Left ventricle myocardium superior (tissue), 1 donor: Measurements from ENCODE around the gene PPP1R9A. TPM values are rescaled to one million over a fixed set of nuclear protein-coding genes. Genes with fewer than 3 reads are reported as not detected.

Experiments
- ATAC-seq: fragments of 200-7000 bp; cut with Tn5 transposase; one replicate; pipeline ENCODE4 v1.9.1; 2020; ENCODE audit warnings: mild to moderate bottlenecking, moderate library complexity
- DNase-seq: peaks from one replicate; pipeline ENCODE4 v3.0.0-alpha.2; 2020
- intact Hi-C: fragments of 100-400 bp; cut with micrococcal nuclease; formaldehyde crosslinking; loops from one replicate; pipeline ENCODE4 v1.11.0; 2022
- total RNA-seq: library from RNA; stranded (reverse); fragmentation: NEBNext Ultra II Directional; extraction: Animal tissue kit (Norgen Biotek cat#: 25700); gene quantifications from one replicate; pipeline ENCODE4 v1.2.1, GENCODE V29; 2021
- donor health status: DM: no; HTN: yes; CAD: no; lungs with severe emphysema.

Gene PPP1R9A
- total RNA-seq, 1 donor from 2014 or later, result 26.0 TPM

- intact Hi-C loops, result loop anchor here (10.0 kb wide), 1 partner anchor 287 kb away; no protein-coding TSS in a partner anchor
- peak; percentile 68 for ATAC-seq
- peak; percentile 30 for DNase-seq
These were observed 473 bp downstream of the PPP1R9A start for GRCh38 chr7:94907811-94908322.

DNA sequence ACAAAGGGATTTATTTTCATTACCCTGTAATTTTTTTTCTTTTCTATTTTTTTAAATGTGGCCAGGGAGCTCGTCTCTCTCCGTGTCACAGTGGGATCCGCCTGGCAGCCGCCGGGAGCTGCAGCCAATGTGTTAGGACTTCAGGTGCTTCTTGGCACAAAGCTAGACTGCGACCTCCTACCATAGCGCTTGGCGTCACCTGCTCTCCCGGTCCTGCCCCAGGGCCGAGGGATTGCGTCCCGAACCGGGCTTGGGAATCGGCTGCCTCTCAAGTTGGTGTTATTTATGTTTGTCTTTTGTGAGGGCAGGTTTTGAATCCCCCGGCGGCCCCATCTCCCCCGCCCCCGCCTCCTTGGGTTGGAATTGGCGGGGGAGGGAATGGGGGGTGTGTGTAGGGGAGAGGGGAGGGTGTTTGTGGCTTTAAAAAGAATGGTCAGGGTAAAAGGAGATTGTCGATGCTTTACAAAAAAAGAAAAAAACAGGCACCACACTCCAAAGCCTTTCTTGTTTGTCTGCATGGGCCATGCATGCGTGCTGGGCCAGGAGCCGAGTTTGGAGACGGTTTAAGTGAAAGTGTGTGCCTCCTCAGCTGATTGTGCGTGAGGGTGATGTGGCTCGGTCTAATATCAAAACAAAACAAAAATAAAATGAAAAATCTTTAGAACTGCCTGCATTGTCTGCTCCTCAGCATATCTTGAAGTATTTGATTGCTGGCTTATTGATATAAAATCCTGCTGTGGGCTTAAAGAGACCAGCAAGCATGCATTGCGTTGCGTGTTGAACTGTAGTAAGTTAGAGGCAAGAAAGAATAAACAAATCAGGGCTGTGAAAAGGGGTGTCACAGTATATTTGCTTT lies 1.2 kb downstream of the PPP1R9A start:
- ATAC-seq (peak; percentile 74), DNase-seq (peak; percentile 50)
- intact Hi-C loops, result loop anchor here (10.0 kb wide), 1 partner anchor 286 kb away; no protein-coding TSS in a partner anchor

GRCh38 chr7:94909179-94909466 lies 1.7 kb downstream of the PPP1R9A start:
- no peak for DNase-seq
- no peak for ATAC-seq
- intact Hi-C loops, result loop anchor here (10.0 kb wide), 1 partner anchor 286 kb away; no protein-coding TSS in a partner anchor

DNA sequence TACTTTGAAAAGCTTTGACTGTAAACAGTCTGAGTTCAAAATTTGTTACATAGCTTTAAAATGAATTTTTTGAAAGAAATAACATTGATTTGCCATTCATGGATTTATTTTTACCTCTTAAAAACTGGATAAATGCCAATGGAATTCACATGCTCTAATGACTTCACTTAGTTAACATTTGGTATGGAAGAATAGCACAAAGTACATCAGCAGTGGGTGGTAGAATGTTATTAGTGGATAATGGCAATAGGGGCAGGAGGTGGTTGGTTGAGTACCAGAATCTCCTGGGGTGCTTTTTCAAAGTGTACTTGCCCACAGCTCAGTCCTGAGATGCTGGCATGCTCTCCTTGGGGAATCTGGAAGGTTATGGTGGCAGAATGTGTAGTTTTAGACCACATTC lies 4.7 kb downstream of the PPP1R9A start:
- DNase-seq (no peak), ATAC-seq (no peak)
- intact Hi-C loops, result no loop called here

DNA sequence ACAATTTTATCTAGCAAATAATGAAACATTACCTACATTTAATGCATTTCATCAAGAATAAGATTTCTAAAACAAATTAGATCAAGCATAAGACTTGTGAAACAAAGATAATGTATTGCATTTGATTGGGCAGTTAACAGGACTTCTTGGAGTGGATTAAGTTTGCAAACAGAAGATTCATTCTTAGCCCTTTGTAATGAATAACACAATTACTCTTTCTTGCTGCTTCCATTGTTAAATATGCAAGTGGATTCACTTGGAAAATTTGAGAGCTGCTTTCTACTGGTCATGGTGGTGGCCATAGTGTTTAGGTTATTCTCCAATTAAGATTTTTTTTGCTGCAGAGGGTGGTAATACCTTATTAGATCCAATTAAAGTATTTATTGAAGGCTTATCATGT lies 6.0 kb downstream of the PPP1R9A start:
- intact Hi-C loops, result no loop called here
- ATAC-seq (no peak), DNase-seq (no peak)

DNA sequence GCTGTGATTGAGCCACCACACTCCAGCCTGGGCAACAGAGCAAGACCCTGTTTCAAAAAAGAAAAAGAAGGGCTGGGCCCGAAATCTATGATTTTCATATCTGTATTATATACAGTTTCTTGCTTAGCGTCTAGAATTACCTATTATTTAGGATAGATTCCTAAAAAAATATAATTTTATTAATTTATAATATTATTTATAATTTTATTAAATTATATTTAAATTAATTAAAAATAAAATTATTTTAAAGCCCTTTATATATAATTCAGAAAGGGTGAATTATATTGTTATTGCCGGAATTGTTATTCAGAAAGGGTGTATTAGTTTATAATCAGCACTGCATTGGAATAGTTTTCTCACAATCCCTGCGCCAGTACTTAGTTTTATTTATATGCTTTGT lies 14.5 kb downstream of the PPP1R9A start:
- intact Hi-C loops, result no loop called here
- ATAC-seq, result no peak

GRCh38 chr7:94922457-94922856 lies 15.1 kb downstream of the PPP1R9A start:
- no peak for DNase-seq
- intact Hi-C loops, result no loop called here
- no peak for ATAC-seq

More for the DNA sequence above, 14.5 kb downstream of the PPP1R9A start:
- DNase-seq, result no peak

DNA sequence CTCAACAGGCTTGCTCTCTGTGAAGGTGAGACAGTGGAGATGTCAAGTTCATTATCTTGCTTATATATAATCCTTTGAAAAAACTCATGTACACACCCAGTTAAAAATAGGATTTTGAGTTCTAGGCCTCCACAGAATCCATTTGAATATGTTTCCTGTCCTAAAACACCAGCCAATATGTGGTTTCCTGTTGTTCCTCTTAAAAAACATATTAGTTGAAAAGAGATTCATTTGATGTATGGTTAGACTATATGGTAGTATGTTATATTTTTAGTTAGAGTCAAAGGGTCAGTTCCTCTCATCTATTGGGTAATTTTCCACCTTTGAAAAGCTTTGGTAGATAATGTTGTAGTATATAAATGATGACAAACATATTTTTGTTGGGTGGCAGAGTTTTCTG lies 16.0 kb downstream of the PPP1R9A start:
- intact Hi-C loops, result no loop called here
- ATAC-seq, result no peak
- no peak for DNase-seq

GRCh38 chr7:94928168-94928707 lies 20.8 kb downstream of the PPP1R9A start:
- ATAC-seq, result no peak
- intact Hi-C loops, result no loop called here
- DNase-seq, result no peak

DNA sequence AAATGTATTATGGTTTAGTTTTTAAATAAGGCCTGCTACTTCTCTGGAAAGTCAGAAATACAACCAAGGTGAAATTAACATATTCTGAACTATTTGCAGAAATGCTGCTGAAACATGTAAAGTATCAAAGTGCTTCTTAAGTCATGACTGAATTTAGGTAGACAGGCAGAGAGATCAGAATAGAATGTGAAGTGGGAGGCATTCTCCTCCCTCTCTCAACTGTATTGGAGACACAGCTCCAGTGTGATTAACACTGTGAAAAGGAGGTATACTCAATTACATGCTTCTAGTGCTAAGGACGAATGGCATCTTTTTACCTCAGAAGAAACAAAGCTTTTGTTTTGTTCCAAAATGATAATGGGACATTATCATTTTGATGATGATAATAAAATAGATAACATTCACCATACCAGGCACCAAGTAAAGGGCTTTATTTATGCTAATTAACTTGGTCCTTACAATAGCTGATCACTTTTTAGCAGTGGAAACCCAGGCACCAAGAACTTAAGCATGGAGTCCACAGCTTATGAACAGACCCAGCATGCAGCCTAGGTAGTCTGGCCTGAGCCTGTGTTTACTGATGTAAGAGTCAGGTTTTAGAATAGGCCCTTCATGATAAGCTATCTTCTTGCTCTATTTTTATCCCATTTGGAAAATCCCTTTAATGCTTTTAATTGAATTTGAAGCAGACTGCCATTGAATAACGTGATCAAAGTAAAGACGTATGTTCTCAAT lies 26.0 kb downstream of the PPP1R9A start:
- intact Hi-C loops, result no loop called here
- peak; percentile 94 for ATAC-seq
- no peak for DNase-seq

DNA sequence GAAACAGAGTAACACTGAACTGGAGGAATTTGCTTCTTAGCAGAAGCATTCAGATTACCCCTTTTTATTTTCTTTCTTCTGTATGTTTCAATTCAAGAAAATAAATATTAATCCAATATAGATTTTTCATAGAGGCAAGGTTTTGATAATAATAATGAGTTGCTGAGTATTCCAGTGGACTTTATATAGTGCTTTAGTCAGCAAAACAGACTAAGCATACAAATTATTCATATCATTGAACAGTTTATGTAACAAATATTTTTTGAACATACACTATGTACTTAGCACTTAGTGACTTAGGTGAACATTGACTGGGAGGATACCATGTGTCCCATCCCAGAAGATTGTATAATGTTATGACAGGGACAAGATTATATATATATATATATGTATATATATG lies 32.0 kb downstream of the PPP1R9A start:
- intact Hi-C loops, result no loop called here

GRCh38 chr7:94940241-94940640 lies 32.8 kb downstream of the PPP1R9A start:
- intact Hi-C loops, result no loop called here
- ATAC-seq, result no peak

More for the DNA sequence above, 32.0 kb downstream of the PPP1R9A start:
- DNase-seq (no peak), ATAC-seq (no peak)

GRCh38 chr7:94941844-94942632 lies 34.6 kb downstream of the PPP1R9A start:
- intact Hi-C loops, result no loop called here
- DNase-seq (no peak), ATAC-seq (no peak)

More at GRCh38 chr7:94940241-94940640, 32.8 kb downstream of the PPP1R9A start:
- no peak for DNase-seq

GRCh38 chr7:94943134-94943533 lies 35.7 kb downstream of the PPP1R9A start:
- no peak for DNase-seq
- ATAC-seq, result no peak
- intact Hi-C loops, result no loop called here

DNA sequence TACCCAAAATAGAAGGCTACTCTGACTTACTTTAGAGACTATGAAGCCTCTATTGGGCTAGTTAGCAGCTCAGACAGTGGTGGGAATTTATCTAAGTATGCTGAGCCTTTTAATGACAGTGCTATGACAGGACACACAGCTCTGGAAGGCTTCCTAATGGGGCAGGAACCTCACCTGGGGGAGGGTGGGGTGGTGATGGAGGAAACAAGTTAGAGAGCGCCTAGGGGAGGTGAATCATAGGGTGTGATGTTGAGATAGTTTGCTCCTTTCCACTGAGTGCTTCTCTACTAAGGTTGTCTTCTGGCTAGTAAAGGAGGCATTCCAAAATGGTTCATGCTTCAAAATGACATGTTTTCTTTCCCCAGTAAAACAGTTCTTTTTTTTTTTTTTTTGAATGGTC lies 42.1 kb downstream of the PPP1R9A start:
- DNase-seq (no peak), ATAC-seq (no peak)
- intact Hi-C loops, result no loop called here

- no peak for DNase-seq
- intact Hi-C loops, result no loop called here
- no peak for ATAC-seq
These were observed 48.4 kb downstream of the PPP1R9A start for GRCh38 chr7:94955807-94956206.

DNA sequence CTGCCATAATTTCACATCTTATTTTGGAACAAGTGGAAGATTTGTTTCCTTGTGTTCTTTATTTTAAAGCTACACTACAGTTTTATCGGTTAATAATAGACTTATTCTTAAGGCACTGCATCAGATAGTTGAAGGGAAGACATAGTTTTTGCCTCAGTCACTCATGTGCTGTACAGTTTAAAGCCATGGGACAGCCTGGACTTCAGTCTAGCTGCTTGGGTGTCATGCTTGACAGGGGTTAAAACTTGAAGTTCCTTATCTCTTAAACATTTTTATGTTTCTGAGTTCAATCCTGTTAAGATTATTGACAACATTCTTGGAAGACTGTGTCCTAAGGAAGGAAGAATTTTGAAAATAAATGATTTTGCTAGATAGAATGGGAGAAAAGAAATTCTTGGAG lies 49.7 kb downstream of the PPP1R9A start:
- ATAC-seq (no peak), DNase-seq (no peak)
- intact Hi-C loops, result no loop called here

- DNase-seq (no peak), ATAC-seq (no peak)
- intact Hi-C loops, result no loop called here
These were observed 55.3 kb downstream of the PPP1R9A start for GRCh38 chr7:94962661-94963060.

DNA sequence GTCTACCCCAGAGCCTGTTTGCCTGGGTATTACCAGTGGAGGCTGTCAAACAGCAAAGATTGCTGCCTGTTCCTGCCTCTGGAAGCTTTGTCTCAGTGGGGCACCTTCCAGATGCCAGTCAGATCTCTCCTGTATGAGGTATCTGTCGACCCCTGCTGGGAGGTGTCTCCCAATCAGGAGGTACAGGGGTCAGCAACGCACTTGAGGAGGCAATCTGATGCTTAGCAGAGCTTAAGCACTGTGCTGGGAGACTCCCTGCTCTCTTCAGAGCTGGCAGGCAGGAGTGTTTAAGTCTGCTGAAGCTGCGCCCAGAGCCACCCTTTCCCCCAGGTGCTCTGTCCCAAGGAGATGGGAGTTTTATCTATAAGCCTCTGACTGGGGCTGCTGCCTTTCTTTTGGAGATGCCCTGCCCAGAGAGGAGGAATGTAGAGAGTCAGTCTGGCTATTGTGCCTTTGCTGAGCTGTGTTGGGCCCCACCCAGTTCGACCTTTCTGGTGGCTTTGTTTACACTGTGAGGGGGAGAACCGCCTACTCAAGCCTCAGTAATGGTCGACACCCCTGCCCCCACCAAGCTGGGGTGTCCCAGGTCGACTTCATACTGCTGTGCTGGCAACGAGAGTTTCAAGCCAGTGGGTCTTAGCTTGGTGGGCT lies 62.2 kb downstream of the PPP1R9A start:
- intact Hi-C loops, result no loop called here
- no peak for DNase-seq

More for the DNA sequence above, 62.2 kb downstream of the PPP1R9A start:
- ATAC-seq, result no peak
